AG04449 (cell line): ENCODE measurements around the gene LRRIQ4.

Source experiments
- CTCF ChIA-PET: fragments of 350-600 bp; formaldehyde crosslinking; extraction: SDS; loops from one replicate; lab custom pipeline; 2021; ENCODE audit warnings: antibody characterized with exemption; lab: Yijun Ruan, JAX
- POLR2A ChIA-PET: fragments of 400-600, 350-600 bp; formaldehyde crosslinking; extraction: SDS; loops from one replicate; lab custom pipeline; 2020; ENCODE audit warnings: antibody characterized with exemption, inconsistent platforms; lab: Yijun Ruan, JAX
- DNase-seq: peaks from one replicate; pipeline ENCODE4 v3.0.0-alpha.2; 2010; ENCODE audit warnings: low read depth, low spot score
- H3K4me3 ChIP-seq: 2 replicates; pipeline ENCODE4 v1.5.1; 2011; ENCODE audit warnings: low read depth, mild to moderate bottlenecking, control low read depth, low read length
- CTCF ChIP-seq: IDR thresholded peaks from one replicate; pipeline ENCODE4 v1.5.1; 2011; ENCODE audit warnings: mild to moderate bottlenecking, moderate library complexity, low read length, control low read depth, inconsistent platforms; ENCODE audit not compliant: insufficient read depth; ENCODE audit errors: missing control alignments

The LRRIQ4 gene

GRCh38 chr3:169812332-169813235 is at the start of gene LRRIQ4, which contains the start of gene LRRC34:
TSS of gene LRRIQ4 (plus strand) at chr3:169812870. CDS start at chr3:169821922, 9,052 bp downstream.
TSS of gene LRRC34 (minus strand) at chr3:169812904. CDS start at chr3:169812548, 356 bp downstream.
- ChIA-PET CTCF (interaction anchor here (1.1 kb wide), 1 partner anchor 153 kb away, joined by 3 read pairs; no protein-coding TSS in a partner anchor), POLR2A (interaction anchor here (1.9 kb wide), 1 partner anchor 155 kb away, joined by 5 read pairs; the partner anchor contains the start of gene SEC62)
- H3K4me3 ChIP-seq = peak within 1 kb of the TSS; percentile 57
- DNase-seq = no peak
- TF ChIP-seq CTCF = no peak

GRCh38 chr3:169764312-169764881 is 48.3 kb upstream of the LRRIQ4 start:
- peak overlapping the region; percentile 74 for H3K4me3 ChIP-seq
- DNase-seq = no peak
- ChIA-PET POLR2A (interaction anchor here (1.3 to 2.0 kb wide), 2 partner anchors 9 to 617 kb away, joined by 3 to 6 read pairs; partner anchors contain the start of gene MYNN), CTCF (interaction anchor here (1.4 to 2.8 kb wide), 2 partner anchors 14 to 203 kb away, joined by 3 to 8 read pairs; no protein-coding TSS in a partner anchor)
- TF ChIP-seq CTCF = no peak

- ChIA-PET POLR2A (interaction anchor here (1.3 kb wide), 1 partner anchor 618 kb away, joined by 3 read pairs; no protein-coding TSS in a partner anchor), CTCF (interaction anchor here (1.4 kb wide), 1 partner anchor 203 kb away, joined by 3 read pairs; no protein-coding TSS in a partner anchor)
- H3K4me3 ChIP-seq = peak within 1 kb of the TSS; percentile 74
- no peak for DNase-seq
- TF ChIP-seq CTCF = no peak
Measured at GRCh38 chr3:169764882-169765612, 47.6 kb upstream of the LRRIQ4 start, which contains the start of gene TERC. TSS of gene TERC (minus strand) at chr3:169765060.

GRCh38 chr3:169769287-169770181 is 43.1 kb upstream of the LRRIQ4 start, which contains the start of gene ACTRT3:
TSS of gene ACTRT3 (minus strand) at chr3:169769561. CDS start at chr3:169769520, 41 bp downstream.
- no peak for DNase-seq
- CTCF ChIA-PET = interaction anchor here (1.0 kb wide), 1 partner anchor 9 kb away, joined by 3 read pairs; no protein-coding TSS in a partner anchor
- peak within 1 kb of the TSS; percentile 71 for H3K4me3 ChIP-seq
- TF ChIP-seq CTCF = no peak
- POLR2A ChIA-PET = interaction anchor here (0.5 to 0.6 kb wide), 3 partner anchors 196 to 699 kb away, joined by 3 read pairs; no protein-coding TSS in a partner anchor
